H1 (cell line): ENCODE data around the gene ZNF175. TPM values are rescaled to one million over a fixed set of nuclear protein-coding genes. Genes with fewer than 3 reads are reported as not detected.

ENCODE experiments used
- ASH2L ChIP-seq: fragments of 200-600, 300-600 bp; sonication (generic); IDR thresholded peaks from one replicate; pipeline ENCODE4 v1.7.1; 2017; ENCODE audit warnings: low read length
- BRCA1 ChIP-seq: IDR thresholded peaks from 2 replicates; pipeline ENCODE4 v1.6.1; 2012; ENCODE audit warnings: low read depth, low read length, improper control_type of control experiment
- CHD7 ChIP-seq: fragments of 300-600 bp; sonication (generic); IDR thresholded peaks from 2 replicates; pipeline ENCODE4 v1.7.1; 2012; ENCODE audit warnings: low read length, moderate library complexity, mild to moderate bottlenecking, inconsistent platforms; ENCODE audit not compliant: insufficient replicate concordance
- GABPA ChIP-seq: IDR thresholded peaks from 2 replicates; pipeline ENCODE4 v1.6.1; 2011; ENCODE audit warnings: mild to moderate bottlenecking, low read length, moderate library complexity, borderline replicate concordance; ENCODE audit not compliant: insufficient read depth
- JUN ChIP-seq: IDR thresholded peaks from 2 replicates; pipeline ENCODE4 v1.6.1; 2011; ENCODE audit warnings: low read depth, mild to moderate bottlenecking, improper control_type of control experiment, low read length
- KDM5A ChIP-seq: fragments of 200-600 bp; IDR thresholded peaks from 2 replicates; pipeline ENCODE4 v1.7.1; 2012; ENCODE audit warnings: mild to moderate bottlenecking, low read length, inconsistent platforms, mixed read lengths
- NANOG ChIP-seq: IDR thresholded peaks from 2 replicates; pipeline ENCODE4 v1.6.1; 2011; ENCODE audit warnings: low read length, low read depth, mild to moderate bottlenecking, inconsistent platforms; ENCODE audit not compliant: insufficient read depth, poor library complexity, severe bottlenecking
- NRF1 ChIP-seq: IDR thresholded peaks from 2 replicates; pipeline ENCODE4 v1.6.1; 2011; ENCODE audit warnings: mild to moderate bottlenecking, low read depth, low read length, improper control_type of control experiment
- SP1 ChIP-seq: IDR thresholded peaks from 2 replicates; pipeline ENCODE4 v1.6.1; 2011; ENCODE audit warnings: low read depth, low read length
- USF2 ChIP-seq: IDR thresholded peaks from 2 replicates; pipeline ENCODE4 v1.6.1; 2011; ENCODE audit warnings: low read length, improper control_type of control experiment
- ZNF274 ChIP-seq: IDR thresholded peaks from 2 replicates; pipeline ENCODE4 v1.7.0; 2012; ENCODE audit warnings: low read length, borderline replicate concordance; ENCODE audit errors: extremely low read depth
- polyA plus RNA-seq, 7 experiments: library from polyadenylated mRNA; depleted of rRNA in 3 of 7; stranded (reverse) in 5 of 7; unstranded in 2 of 7; fragments of >200 nt in 5 of 7; fragments of 200-250 nt in 2 of 7; gene quantifications; 1 replicate in 5 of 7; 2 replicates in 1 of 7; 4 replicates in 1 of 7; pipeline versions ENCODE4 v1.2.1 to v1.2.3, GENCODE V29; 2011 to 2013; ENCODE audit warnings: missing spikeins in 2 of 7, mixed read lengths in 2 of 7
- total RNA-seq: library from RNA; stranded (reverse); fragmentation: NEBNext Ultra II Directional; extraction: Animal tissue kit (Norgen Biotek cat#: 25700); gene quantifications from 2 replicates; pipeline ENCODE4 v1.2.1, GENCODE V29; 2021

Gene ZNF175
- total and polyA plus RNA-seq, 2 of the 8 experiments (the other 6 are each of a cell fraction or from before 2014, with no cell fraction given): 1.7 to 11.1 TPM

DNA sequence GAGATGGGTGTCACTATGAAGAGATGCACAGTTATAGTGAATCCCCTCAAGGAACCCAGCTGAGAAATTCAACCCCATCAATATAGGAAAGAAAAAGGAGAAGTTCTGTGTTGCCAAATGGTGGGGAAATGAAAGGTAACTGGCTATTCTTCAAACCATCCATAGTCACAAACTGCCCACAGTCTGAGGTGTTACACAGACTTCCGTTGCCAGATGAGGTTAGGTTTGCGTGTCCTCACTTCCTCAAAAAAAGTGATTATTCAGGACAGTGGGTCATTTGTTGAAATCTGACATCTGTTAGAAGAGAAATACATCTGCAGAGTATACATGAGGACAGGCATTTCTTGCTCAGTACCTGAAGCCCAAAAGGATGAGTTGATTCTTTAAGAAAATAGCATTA lies 50.1 kb downstream of the ZNF175 start (continued):
- TF ChIP-seq CHD7: no peak
- no peak for TF ChIP-seq ASH2L
- TF ChIP-seq ZNF274: no peak
- no peak for TF ChIP-seq NANOG
- no peak for TF ChIP-seq JUN
- no peak for TF ChIP-seq GABPA
- TF ChIP-seq BRCA1: no peak
- no peak for TF ChIP-seq NRF1
- TF ChIP-seq USF2: no peak
- TF ChIP-seq KDM5A: no peak
- no peak for TF ChIP-seq SP1
